NT2/D1 (cell line): ENCODE measurements around the gene ADGRG1.

Experiments
- DNase-seq: peaks from one replicate; pipeline ENCODE4 v3.0.0-alpha.2; 2011; ENCODE audit warnings: low read depth, low spot score
- H3K27me3 ChIP-seq: 2 replicates; pipeline ENCODE4 v1.6.0; 2011; ENCODE audit warnings: mild to moderate bottlenecking; ENCODE audit not compliant: insufficient read length, insufficient read depth
- H3K36me3 ChIP-seq: 2 replicates; pipeline ENCODE4 v1.6.1; 2011; ENCODE audit warnings: mild to moderate bottlenecking, low read length, mixed read lengths; ENCODE audit not compliant: insufficient read depth, insufficient read length
- H3K4me1 ChIP-seq: 2 replicates; pipeline ENCODE4 v1.5.1; 2011; ENCODE audit not compliant: insufficient read depth, insufficient read length
- H3K4me3 ChIP-seq: 2 replicates; pipeline ENCODE4 v1.5.1; 2011; ENCODE audit warnings: low read depth; ENCODE audit not compliant: insufficient read length
- H3K9ac ChIP-seq: 2 replicates; pipeline ENCODE4 v1.6.0; 2011; ENCODE audit warnings: low read depth; ENCODE audit not compliant: insufficient read length
- H3K9me3 ChIP-seq: 2 replicates; pipeline ENCODE4 v1.5.1; 2011; ENCODE audit warnings: mild to moderate bottlenecking, low read length; ENCODE audit not compliant: insufficient read depth
- SUZ12 ChIP-seq: IDR thresholded peaks from 2 replicates; pipeline ENCODE4 v1.6.1; 2011; ENCODE audit not compliant: insufficient read length, insufficient read depth; ENCODE audit errors: extremely low read depth
- YY1 ChIP-seq: IDR thresholded peaks from 2 replicates; pipeline ENCODE4 v1.6.1; 2011; ENCODE audit not compliant: insufficient read length, insufficient read depth
- ZNF274 ChIP-seq: IDR thresholded peaks from 2 replicates; pipeline ENCODE4 v1.6.1; 2011; ENCODE audit warnings: mild to moderate bottlenecking, low read depth, low read length

Gene ADGRG1

GRCh38 chr16:57635266-57636097 lies 7.1 kb downstream of the ADGRG1 start:
- no peaks in the 10 kb centered on the region for H3K27me3 ChIP-seq
- no peaks in the 10 kb centered on the region for H3K9me3 ChIP-seq
- no peaks in the 10 kb centered on the region for H3K36me3 ChIP-seq
- H3K4me1 ChIP-seq = peaks cover 41% of the 10 kb centered on the region
- no peak overlapping the region for H3K4me3 ChIP-seq
- DNase-seq = no peak
- no peak for TF ChIP-seq SUZ12
- TF ChIP-seq ZNF274 = no peak
- TF ChIP-seq YY1 = no peak
- H3K9ac ChIP-seq = peak overlapping the region; percentile 52

- Histone ChIP-seq H3K4me1 (peaks cover 36% of the 10 kb centered on the region), H3K4me3 (no peak overlapping the region), H3K27me3 (no peaks in the 10 kb centered on the region), H3K36me3 (no peaks in the 10 kb centered on the region), H3K9me3 (no peaks in the 10 kb centered on the region), H3K9ac (no peak overlapping the region)
- no peak for DNase-seq
- TF ChIP-seq SUZ12 (no peak), ZNF274 (no peak), YY1 (no peak)
Measured at GRCh38 chr16:57636184-57636583, 7.8 kb downstream of the ADGRG1 start.

DNA sequence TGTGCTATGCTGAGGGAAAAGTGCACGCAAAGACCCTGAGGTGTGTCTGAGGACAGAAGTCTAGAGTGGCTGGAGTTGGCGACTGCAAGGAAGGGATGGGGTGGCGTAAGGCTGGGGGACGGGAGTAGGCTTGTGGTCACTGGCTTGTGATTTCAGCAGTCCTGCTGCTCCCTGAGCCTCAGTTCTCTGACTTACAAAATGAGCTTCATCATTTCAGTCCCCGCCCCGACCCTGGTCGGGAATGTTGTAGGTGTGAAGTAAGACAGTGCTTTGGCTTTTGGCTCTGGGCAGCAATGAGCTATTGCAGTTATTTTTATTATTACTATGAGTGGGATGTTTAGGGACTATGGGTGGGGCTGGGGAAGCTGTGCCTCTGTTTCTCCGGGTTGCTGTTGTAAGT lies 8.6 kb downstream of the ADGRG1 start:
- peaks cover 30% of the 10 kb centered on the region for H3K4me1 ChIP-seq
- no peaks in the 10 kb centered on the region for H3K27me3 ChIP-seq
- no peak for DNase-seq
- H3K36me3 ChIP-seq = no peaks in the 10 kb centered on the region
- H3K4me3 ChIP-seq = no peak overlapping the region
- TF ChIP-seq SUZ12 (no peak), YY1 (no peak), ZNF274 (no peak)
- H3K9me3 ChIP-seq = no peaks in the 10 kb centered on the region
- peak overlapping the region; percentile 7 for H3K9ac ChIP-seq

- Histone ChIP-seq H3K4me3 (no peak overlapping the region), H3K4me1 (peaks cover 30% of the 10 kb centered on the region), H3K9ac (peak overlapping the region; percentile 68), H3K27me3 (no peaks in the 10 kb centered on the region), H3K36me3 (no peaks in the 10 kb centered on the region), H3K9me3 (no peaks in the 10 kb centered on the region)
- no peak for TF ChIP-seq SUZ12
- DNase-seq = no peak
Measured at GRCh38 chr16:57637424-57637823, 9.0 kb downstream of the ADGRG1 start.

DNA sequence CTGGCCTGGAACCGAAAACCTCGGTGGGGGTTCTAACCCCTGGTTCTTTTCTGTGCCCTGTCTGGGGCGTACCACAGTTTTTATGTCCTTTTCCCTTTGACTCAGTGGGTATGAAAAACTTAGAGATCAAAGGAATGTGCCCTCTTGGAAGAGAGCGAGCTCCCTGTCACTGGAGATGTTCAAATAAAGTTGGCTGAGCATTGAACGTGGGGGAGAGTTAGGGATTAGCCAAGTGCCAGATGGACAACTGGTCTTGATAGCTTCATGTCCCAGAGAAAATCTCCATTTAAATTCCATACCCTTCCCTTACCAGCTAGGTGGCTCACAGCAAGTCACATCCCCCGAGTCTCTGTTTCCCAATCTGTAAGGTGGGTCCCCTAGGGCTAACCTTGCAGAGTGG lies 9.5 kb downstream of the ADGRG1 start:
- Histone ChIP-seq H3K4me1 (peaks cover 30% of the 10 kb centered on the region), H3K27me3 (no peaks in the 10 kb centered on the region), H3K9me3 (no peaks in the 10 kb centered on the region), H3K36me3 (no peaks in the 10 kb centered on the region), H3K4me3 (no peak overlapping the region), H3K9ac (peak overlapping the region; percentile 68)
- TF ChIP-seq ZNF274 = no peak
- no peak for TF ChIP-seq YY1
- TF ChIP-seq SUZ12 = no peak
- DNase-seq = no peak

DNA sequence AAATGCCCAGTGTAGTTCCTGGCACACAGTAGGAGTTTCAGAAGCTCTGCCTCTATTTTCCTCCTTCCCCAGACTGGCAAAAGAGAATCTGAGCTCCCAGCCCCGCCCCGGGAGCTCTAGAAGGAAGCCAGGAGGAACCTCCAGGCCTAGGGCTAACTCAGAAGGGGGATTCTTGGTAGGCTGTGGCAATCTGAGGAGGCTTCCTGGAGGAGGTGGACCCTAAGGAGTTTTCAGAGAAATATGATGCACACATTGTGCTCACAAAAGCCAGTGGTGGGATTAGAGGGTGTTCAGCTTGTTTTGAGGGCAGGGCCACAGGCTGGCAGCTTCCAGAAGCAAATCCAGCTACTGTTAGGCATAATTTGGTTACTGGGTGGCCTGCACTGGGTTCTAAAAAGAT lies 10.0 kb downstream of the ADGRG1 start:
- no peak overlapping the region for H3K4me3 ChIP-seq
- H3K4me1 ChIP-seq = peaks cover 30% of the 10 kb centered on the region
- no peak for DNase-seq
- H3K9ac ChIP-seq = no peak overlapping the region
- TF ChIP-seq ZNF274 = no peak
- TF ChIP-seq SUZ12 = no peak
- TF ChIP-seq YY1 = no peak
- H3K9me3 ChIP-seq = no peaks in the 10 kb centered on the region
- H3K27me3 ChIP-seq = no peaks in the 10 kb centered on the region
- H3K36me3 ChIP-seq = no peaks in the 10 kb centered on the region

GRCh38 chr16:57639172-57639887 lies 10.9 kb downstream of the ADGRG1 start:
- Histone ChIP-seq H3K4me1 (peaks cover 25% of the 10 kb centered on the region), H3K27me3 (no peaks in the 10 kb centered on the region), H3K36me3 (peaks cover 3% of the 10 kb centered on the region), H3K9me3 (no peaks in the 10 kb centered on the region), H3K9ac (no peak overlapping the region), H3K4me3 (no peak overlapping the region)
- no peak for DNase-seq
- TF ChIP-seq YY1 (no peak), ZNF274 (no peak), SUZ12 (no peak)
